Jurkat, Clone E6-1 (cell line): Measurements from ENCODE around the gene KLHL29.
A peak's percentile ranks its signal among the peaks of the same experiment; 100 is the strongest.

Source experiments
- DNase-seq: peaks from one replicate; pipeline ENCODE4 v3.0.0-alpha.2; 2011; ENCODE audit warnings: low read depth, low spot score
- H3K4me3 ChIP-seq: 2 replicates; pipeline ENCODE4 v1.5.1; 2011; ENCODE audit warnings: mild to moderate bottlenecking, low read length, control low read depth, moderate library complexity

KLHL29 gene

DNA sequence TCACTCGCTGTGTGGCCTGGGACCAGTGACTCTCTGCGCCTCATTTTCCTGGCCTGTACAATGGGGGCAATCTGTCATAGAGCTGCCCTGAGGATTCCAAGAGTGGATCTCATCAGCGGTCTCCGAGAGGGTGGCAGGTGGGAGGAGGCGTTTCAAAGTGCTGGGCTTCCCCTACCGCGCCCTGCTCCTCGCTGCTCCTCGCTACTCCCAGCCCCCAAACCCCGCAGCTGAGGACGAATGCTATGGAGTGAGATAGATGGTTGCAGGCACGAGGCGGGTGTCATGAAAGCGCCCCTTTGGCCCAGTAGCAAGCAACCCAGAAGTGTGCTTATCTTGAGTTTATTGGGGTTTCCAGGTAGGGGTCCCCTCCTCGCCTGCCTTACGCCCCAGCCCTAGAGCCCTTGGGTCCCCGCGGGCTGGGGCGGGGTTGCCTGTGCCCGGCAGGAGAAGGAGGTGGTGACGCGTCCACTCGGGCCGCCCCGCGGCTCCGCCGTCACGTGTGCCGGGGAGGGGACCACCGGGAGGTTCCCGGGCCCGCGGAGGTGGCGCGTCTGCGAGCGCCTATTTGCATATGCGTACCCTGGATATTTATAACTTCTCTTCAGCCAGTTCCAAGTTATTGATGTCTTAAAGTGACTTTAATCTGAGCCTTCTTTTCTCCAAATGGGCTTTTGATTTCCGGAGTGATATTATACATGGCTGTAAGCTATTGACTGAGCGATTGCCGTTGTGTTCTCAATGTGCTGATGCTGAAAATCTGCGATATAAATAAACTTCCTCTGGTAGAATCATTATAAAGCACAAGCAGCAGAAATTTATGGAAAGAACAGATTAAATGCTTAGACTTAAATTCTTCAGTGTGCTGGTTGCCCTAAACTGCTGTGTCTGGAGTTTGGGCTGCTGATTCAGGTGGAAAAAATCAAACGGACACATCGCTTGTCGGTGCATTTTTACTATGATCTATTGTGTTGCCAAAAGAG lies 278.3 kb downstream of the KLHL29 start:
- no peak for DNase-seq
- H3K4me3 ChIP-seq = no peak overlapping the region

- no peak for DNase-seq
- no peak overlapping the region for H3K4me3 ChIP-seq
Measured at GRCh38 chr2:23664066-23664788, 279.2 kb downstream of the KLHL29 start.

DNA sequence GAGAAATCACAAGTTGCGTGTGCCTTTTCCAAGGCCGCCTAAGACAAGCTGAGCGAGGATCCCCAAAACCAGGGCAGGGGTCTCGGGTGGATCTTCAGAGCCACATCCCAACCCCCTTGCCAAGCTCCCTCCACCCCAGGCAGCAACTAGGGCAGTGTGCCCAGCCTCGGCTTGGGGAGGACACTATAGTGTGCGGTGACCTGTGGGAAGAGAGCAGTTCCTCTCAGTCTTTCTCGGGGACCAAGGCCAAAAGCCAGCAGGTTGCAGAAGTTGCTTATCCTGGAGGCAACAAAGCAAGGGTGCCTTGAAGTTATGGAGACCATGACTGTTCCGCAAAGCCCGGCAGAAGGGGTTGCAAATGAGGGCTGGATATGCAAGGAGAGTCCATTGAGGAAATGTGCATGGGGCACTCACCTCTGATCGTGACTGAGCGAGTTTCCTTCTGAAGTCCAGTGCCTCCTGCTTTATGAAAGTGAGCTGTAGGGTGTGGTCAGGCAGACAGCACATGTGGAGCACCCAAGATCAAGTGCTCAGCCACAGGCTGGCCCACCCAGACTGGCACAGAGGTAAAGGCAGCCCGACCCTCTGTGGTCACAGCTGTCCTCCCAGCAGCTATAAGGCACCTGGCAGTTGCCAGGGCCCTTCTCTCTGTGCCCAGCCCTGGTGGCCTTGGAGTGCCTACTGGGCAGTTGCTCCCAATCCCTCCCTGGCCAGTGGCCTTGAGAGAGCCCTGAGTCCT lies 281.4 kb downstream of the KLHL29 start:
- no peak overlapping the region for H3K4me3 ChIP-seq

DNA sequence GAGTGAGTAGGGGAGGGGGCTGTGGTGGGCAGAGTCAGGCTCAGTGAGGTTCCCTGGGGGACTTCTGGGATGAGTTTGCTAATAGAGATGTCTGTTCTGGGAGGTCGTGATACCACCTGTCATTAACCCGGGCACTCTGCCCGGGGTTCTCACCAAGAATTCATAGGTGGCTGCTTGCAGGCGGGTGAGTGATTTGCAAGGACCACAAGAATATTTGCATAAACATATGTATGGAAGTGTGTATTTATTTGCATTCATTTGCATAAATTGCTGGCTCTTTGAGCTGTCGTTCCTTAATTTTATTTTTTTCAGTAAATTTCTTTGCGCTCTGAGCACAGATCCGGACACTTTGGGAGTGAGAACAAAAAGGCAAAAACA lies 282.0 kb downstream of the KLHL29 start:
- no peak for DNase-seq
- no peak overlapping the region for H3K4me3 ChIP-seq

More for the DNA sequence above, 281.4 kb downstream of the KLHL29 start:
- DNase-seq = no peak

DNA sequence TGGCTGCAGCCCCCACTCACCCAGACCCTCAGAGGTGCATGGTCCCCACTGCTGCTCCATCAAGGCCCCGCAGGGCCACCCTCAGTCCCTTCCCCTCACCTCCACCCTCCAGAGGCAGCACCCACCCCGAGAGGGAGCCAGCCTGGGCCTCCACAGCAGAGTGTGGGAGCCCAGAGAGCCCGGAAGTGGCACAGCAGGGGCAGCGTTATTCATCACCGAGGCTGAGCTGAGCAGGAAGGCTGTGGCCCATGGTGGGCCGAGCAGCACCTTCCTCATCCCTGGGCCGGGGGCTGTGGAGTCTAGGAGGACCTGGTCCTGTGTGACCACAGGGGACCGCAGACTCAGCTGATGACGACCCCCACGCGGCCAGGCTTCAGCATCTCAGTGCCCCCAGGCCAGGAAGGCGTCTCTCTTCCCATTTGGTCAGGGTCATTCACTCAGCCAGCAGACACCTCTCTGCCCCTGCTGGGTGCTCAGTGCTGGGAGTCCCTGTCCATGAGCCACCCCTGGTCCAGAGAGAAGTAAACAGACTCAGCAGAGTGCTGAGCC lies 283.9 kb downstream of the KLHL29 start:
- no peak for DNase-seq
- H3K4me3 ChIP-seq = no peak overlapping the region

GRCh38 chr2:23669413-23670244 lies 284.6 kb downstream of the KLHL29 start:
- DNase-seq = no peak

GRCh38 chr2:23670245-23670592 lies 285.2 kb downstream of the KLHL29 start:
- no peak overlapping the region for H3K4me3 ChIP-seq
- DNase-seq = no peak

More at GRCh38 chr2:23669413-23670244, 284.6 kb downstream of the KLHL29 start:
- no peak overlapping the region for H3K4me3 ChIP-seq

GRCh38 chr2:23673082-23673481 lies 288.1 kb downstream of the KLHL29 start:
- H3K4me3 ChIP-seq = no peak overlapping the region
- no peak for DNase-seq

DNA sequence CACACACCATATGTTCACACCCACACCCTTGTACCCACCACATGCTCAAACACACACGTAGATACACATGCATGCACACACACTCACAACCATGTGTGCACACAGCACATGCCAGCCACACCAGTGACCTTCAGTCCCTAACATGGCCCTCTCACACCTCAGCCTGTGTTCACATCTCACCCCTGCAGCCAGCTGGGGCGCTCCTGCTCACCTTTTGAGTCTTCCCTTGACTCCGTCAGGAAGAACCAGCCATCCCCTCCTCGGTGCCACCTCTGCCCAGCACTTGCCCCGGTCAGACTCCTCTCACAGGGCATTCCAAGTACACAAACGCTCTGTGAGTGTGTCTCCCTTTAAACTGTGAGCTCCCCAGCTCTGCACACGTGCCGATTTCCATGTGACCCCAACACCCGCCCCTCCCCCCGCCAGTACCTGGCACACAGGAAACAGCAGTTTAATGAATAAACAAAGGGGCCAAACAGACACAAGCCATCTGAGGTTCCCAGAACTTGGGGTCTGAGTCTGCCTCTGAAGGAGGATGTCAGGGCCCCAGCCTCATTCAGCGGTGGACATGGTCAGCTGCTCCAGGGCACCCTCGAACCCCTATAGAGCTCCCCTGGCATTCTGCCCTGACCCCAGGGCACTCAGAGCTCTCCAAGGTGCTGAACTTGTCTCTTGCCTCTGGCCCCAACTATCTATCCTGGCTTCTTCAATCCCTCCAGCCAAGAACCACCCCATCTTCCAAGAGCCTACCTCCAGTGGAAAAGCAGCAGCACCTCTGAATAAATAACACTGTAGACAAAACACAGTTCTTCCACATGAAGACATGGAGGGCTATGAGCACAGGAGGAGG lies 289.1 kb downstream of the KLHL29 start:
- no peak overlapping the region for H3K4me3 ChIP-seq
- peak; percentile 28 for DNase-seq

DNA sequence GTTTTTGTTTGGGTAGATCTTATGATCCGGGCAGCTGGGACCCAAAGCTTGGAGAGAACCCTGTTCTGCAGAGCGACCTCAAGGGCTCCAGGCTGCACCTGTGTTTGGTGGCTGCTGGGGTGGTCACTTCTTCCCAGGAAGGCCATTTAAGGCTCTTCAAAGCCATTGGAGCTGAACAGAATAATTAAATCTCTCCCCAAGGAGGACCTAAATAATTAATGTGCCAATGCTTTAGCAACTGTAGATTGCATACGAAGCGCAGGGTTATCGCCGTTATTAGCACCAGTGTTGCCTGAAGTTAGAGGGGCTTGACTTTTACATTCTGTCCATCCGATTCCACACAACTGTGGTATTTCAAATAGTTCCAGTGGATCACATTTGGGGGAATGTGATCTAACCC lies 290.5 kb downstream of the KLHL29 start:
- no peak for DNase-seq
- no peak overlapping the region for H3K4me3 ChIP-seq

GRCh38 chr2:23677836-23678235 lies 292.9 kb downstream of the KLHL29 start:
- no peak overlapping the region for H3K4me3 ChIP-seq
- DNase-seq = no peak

DNA sequence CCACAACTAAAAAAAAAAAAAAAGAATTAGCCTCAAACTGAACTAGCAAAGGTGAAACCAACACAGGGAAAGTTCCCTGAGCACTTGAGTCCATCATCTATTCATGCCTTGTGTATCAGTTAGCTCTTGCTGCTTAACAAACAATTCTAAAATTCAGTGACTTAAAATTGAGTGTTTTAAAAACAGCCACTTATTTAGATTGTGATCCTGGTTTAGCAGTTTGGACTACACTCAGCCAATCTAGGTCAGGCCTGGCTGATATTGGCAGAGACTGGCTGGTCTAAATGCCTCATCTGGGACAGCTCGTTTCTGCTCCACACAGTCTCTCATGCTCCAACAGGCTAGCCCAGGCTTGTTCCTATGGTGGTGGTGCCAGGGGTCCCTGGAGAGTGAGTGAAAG lies 294.1 kb downstream of the KLHL29 start:
- no peak for DNase-seq
- H3K4me3 ChIP-seq = no peak overlapping the region

DNA sequence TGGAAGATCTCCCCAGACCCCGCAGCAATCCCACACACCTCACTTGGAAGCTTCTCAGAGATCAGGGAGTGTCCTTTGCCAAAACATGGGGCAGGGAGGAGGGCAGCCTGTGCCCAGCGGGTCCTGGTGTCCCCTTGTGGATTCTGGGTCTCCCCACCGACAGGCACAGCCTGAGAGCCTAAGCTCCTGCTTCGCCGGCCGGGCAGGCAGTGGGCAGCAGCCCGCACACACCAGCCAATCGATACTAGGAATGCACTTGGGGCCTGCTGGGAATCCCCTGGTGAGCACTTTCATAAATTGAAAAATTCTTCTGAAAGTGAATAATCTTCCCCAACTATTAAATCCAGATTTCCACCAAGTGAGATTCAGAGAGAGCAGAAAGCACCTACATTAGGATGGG lies 296.0 kb downstream of the KLHL29 start:
- H3K4me3 ChIP-seq = no peak overlapping the region
- no peak for DNase-seq

- no peak for DNase-seq
- H3K4me3 ChIP-seq = no peak overlapping the region
Measured at GRCh38 chr2:23681356-23682140, 296.6 kb downstream of the KLHL29 start.

DNA sequence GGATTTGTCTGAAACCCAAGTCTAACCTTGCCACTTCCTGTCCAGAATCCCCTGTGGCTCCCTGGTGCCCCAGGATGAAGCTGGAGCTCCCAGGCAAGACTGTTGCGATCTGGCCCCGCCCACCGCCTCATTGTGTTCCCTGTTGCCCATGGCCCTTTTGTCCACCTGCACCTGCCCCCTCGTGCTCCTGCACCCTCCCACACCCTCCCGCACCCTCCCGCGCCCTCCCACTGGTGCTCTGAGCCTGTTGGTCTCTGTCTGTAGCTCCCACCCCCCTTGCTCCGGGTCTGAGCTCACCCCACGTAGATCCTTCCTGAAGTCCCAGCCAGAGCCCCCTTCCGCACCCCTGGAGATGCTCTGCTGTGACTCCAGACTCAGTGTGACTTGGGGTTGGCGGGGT lies 297.5 kb downstream of the KLHL29 start:
- H3K4me3 ChIP-seq = no peak overlapping the region
- DNase-seq = no peak

DNA sequence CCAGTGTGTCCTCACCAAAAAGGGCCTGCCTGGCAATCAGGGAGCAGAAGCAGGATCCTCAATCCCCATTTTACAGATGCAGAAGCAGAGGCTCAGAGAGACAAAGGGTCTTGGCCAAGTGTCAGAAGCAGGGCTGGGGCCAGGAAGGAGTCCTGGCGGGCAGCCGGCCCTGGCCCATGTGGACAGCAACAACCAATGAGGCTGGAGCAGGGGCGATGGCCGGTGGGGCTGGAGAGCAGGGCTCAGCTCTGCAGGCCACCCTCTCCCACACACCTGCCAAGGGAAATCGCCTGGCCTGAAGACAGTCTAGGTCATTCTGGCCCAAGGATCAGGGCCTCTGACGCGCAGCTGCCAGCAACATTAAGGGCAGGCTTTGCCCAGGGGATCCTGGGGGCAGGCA lies 298.0 kb downstream of the KLHL29 start:
- DNase-seq = no peak
- H3K4me3 ChIP-seq = no peak overlapping the region
